NCI-H128 (cell line): Measurements from ENCODE around the gene CDHR2.
A peak's percentile ranks its signal among the peaks of the same experiment; 100 is the strongest.
"Not testable (repeated sequence)": the region's sequence is repeated elsewhere in the genome, so short reads cannot be mapped to it uniquely, and the experiment has no call there.

ENCODE experiments used
- DNase-seq: peaks from one replicate; lab custom pipeline; 2025; ENCODE audit not compliant: unreplicated experiment; lab: John Stamatoyannopoulos, UW

Gene CDHR2

DNA sequence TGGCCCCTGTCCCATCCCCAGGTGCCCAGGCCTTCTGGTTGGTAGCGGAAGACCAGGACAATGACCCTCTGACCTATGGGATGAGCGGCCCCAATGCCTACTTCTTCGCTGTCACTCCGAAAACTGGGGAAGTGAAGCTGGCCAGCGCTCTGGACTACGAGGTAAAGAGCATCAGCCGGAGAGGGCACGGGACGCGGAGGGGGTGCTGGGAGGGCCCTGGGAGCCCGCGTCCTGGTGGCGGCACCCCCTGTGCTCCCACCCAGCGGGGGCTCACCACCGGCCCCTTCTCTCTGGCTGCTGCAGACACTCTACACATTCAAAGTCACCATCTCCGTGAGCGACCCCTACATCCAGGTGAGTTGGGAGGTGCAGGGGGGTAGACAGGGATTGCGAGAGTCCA, 19.5 kb downstream of the CDHR2 start:
- DNase-seq: no peak

DNA sequence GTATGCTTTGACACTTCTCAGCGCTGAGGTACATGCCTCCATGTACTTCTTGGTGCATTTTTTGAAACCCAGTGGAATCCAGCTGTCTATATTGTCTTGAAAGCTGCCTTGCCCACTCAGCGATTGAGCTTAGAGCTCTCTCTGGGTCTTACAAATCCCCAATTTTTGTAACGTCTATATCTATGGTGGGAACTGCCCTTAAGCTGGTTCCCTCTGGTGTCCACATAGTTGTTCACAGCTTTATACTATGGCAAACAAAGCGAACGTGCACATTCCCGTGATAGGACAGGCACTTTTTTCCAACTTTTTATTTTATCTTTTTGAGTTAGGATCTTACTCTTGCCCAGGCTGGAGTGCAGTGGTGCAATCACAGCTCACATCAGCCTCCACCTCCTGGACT, 20.9 kb downstream of the CDHR2 start:
- DNase-seq: no peak

DNA sequence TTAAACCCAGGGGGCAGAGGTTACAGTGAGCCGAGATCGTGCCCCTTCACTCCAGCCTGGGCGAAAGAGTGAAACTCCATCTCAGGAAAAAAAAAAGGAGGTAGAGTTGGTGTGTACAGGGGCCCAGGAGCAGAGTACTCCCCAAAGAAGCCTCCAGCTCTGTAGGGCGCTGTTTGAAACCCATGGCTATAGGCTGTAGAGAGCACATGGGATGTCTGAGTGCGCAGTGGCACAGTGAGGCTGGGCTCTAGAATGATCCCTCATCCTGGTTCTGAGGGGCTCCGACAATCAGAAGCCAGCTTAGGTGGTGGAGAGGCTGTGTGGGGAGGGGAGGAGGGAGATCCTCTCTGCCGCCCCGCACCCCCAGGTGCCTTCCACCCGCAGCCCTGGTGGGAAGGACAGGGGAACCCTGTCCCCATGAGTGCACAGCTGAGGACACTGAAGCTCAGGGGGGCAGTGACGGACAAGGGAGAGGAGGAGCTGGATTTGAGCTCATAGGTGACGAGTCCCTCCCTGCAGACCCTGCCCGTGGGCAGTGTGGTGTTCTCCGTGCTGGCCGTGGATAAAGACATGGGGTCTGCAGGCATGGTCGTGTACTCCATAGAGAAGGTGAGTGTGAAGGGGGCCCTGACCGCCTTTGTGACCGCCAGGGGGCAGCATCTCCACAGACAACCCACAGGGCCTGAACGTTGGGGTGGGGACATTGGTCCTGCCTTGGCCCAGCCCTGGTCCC, 24.6 kb downstream of the CDHR2 start:
- DNase-seq: peak; percentile 0

DNA sequence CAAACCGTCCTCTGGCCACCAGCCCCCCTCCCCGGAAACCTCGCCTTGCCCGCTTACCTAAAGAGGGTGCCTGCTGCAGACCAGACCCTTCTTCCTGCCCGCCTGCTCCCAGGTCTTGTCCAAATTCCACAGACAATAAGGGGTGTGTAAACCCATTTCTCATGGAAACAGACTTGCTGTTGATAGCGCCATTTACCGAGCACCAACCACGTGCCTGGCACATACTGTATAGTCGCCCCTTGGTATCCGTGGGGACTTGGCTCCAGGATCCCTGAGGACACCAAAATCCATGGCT, 25.1 kb downstream of the CDHR2 start:
- no peak for DNase-seq

DNA sequence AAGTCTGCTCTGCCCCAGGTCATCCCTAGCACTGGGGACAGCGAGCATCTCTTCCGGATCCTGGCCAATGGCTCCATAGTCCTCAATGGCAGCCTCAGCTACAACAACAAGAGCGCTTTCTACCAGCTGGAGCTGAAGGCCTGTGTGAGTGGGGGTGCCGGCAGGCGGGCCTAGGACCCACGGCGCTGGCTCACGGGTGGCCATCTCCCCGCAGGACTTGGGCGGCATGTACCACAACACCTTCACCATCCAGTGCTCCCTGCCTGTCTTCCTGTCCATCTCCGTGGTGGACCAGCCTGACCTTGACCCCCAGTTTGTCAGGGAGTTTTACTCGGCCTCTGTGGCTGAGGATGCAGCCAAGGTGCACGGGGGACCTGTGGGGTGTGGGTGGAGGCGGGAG, 25.9 kb downstream of the CDHR2 start:
- no peak for DNase-seq

DNA sequence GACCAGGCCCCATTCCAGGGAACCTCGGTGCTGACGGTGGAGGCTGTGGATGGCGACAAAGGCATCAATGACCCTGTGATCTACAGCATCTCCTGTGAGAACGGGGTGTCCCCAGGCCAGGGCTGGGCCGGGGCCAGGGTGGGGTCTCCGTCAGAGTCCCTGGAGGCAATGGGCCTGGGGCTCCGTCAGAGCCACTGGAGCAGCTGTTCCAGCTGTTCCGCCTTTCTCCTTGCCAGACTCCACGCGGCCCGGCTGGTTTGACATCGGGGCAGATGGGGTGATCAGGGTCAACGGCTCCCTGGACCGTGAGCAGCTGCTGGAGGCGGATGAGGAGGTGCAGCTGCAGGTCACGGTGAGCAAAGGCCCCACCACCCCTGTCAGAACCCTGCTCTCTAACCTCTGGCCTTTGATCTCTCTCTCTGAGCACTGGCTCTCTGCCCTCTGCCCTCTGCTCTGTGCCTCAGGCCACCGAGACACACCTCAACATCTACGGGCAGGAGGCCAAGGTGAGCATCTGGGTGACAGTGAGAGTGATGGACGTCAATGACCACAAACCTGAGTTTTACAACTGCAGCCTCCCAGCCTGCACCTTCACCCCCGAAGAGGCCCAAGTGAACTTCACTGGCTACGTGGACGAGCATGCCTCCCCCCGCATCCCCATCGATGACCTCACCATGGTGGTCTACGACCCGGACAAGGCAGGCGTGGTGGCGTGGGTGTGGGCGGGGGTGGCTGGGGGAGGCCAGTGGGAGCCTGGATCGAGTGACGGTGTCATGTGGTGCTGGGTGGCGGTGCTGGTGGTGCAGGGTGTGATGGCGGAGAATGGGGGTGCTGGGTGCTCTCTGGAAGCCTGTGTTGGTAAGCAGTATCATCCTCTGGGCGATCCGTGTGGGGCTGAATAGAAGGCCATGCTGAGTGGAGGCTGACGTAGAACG, 26.6 kb downstream of the CDHR2 start:
- no peak for DNase-seq

DNA sequence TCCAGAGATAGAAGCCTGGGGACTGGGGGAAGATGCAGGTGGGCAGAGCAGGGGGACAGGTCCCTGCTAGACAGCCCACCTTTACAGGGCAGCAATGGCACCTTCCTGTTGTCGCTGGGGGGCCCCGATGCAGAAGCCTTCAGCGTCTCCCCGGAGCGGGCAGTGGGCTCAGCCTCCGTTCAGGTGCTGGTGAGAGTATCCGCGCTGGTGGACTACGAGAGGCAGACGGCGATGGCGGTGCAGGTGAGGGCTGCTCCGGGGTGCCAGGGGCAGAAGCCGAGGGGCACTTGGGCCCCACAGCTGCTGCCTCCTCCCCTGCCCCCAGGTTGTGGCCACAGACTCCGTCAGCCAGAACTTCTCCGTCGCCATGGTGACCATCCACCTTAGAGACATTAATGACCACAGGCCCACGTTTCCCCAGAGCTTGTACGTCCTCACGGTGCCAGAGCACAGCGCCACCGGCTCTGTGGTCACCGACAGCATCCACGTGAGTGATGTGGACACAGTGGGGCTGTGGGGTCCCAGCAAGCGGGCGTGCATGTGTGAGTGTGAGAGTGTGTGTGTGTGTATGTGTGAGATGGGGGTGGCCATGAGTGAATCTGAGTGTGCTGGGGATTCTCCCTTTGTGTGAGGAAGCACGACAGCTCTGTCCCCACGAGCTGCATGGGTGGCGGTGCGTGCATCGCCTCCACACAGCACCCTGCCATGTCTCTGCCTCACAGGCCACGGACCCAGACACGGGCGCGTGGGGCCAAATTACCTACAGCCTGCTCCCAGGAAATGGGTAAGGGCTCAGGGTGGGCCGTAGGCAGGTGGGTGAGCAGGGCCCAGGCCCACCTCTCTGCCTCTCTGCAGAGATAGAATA, 28.4 kb downstream of the CDHR2 start:
- DNase-seq: no peak

DNA sequence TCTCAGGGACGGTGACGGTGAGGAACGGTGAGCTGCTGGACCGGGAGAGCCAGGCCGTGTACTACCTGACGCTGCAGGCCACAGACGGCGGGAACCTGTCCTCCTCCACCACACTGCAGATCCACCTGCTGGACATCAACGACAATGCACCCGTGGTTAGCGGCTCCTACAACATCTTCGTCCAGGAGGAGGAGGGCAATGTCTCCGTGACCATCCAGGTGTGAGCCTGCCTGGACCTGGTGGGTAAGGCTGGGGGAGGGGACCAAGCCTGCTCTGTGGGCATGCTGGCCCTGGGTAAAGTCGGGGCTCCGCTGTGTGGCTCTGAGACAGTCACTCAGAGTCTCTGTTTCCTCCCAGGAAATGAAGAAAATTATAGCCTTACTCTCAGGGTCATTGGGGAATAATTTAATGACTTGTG, 29.3 kb downstream of the CDHR2 start:
- no peak for DNase-seq

DNA sequence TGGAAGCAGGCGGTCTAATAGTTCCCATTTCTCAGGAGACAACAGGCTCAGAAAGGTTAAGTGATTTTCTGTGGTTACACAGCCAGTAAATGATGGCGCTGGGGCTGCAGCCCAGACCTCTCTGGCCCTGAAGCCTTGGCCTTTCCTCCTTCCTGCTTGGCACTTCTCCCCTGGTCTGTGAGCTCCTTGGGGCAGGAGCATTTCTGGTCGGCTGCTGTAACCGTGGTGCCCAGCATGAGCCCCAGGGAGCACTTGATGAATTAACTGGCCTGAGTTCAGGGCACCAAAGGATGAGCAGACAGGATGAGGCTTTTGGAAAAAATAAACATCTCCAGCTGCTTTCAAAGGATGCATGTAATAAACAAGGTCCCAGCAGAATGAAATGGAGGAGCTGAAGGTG, 30.2 kb downstream of the CDHR2 start:
- DNase-seq: no peak

DNA sequence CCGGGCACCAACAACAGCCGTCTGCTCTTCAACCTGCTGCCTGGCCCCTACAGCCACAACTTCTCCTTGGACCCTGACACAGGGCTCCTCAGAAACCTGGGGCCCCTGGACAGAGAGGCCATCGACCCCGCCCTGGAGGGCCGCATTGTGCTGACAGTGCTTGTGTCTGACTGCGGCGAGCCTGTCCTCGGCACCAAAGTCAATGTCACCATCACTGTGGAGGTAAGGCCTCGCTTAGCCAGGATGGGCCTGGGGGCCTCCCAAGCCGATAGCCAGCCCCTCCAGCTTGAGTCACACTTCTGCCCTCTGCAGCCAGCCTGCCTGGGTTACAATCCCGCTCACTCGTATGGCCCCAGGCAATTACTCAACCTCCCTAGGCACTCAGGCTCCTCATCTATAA, 32.2 kb downstream of the CDHR2 start:
- DNase-seq: no peak

DNA sequence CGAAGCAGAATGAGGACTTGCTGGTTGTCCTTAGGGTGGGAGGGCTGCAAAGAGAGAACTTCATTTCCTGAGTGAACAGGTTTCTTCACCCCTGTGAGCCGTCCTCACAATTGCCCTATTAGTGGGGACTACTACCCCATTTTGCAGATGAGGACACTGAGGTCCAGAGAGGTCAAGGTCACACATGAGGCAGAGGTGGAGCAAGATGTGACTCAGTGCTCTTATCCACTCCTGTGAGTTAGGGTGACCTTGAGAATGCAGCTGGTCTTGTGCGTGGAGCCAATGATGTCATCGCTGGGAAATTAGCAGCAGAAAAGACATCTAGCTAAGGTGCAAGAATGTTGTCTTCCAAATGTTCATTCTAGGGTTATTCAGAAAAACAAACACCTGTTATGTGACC, 33.9 kb downstream of the CDHR2 start:
- DNase-seq: no peak

DNA sequence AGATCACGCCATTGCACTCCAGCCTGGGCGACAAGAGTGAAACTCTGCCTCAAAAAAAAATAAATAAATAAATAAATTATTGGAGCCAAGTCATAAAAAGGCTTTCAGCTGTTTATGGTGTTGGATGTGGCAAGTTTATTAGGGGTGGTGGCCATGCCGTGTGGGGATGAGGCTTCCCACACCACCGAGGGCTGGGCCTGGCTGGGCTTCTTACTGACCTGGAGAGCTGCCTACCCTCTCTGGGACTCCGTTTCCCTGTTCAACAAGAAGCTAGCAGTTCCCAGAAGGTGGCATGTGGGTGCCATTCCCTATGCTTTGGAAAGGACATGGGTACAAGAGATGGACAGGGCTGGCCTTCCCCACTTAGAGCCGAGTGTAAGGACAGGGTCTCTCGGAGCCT, 38.3 kb downstream of the CDHR2 start:
- no peak for DNase-seq

DNA sequence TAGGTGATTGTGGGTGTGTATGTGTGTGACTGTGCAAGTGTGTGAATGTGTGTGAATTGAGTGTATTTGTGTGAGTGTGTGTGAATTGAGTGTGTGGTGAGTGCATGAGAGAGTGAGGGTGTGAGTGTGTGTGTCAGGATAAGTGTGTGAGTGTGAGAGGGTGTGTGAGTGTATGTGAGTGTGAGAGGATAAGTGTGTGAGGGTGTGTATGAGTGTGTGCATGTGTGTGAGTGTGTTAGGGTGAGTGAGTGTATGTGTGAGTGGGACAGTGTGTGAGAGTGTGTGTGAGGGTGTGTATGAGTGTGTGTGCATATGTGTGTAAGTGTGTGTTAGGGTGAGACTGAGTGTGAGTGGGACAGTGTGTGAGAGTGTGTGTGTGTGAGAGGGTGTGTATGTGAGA, 39.2 kb downstream of the CDHR2 start:
- no peak for DNase-seq

DNA sequence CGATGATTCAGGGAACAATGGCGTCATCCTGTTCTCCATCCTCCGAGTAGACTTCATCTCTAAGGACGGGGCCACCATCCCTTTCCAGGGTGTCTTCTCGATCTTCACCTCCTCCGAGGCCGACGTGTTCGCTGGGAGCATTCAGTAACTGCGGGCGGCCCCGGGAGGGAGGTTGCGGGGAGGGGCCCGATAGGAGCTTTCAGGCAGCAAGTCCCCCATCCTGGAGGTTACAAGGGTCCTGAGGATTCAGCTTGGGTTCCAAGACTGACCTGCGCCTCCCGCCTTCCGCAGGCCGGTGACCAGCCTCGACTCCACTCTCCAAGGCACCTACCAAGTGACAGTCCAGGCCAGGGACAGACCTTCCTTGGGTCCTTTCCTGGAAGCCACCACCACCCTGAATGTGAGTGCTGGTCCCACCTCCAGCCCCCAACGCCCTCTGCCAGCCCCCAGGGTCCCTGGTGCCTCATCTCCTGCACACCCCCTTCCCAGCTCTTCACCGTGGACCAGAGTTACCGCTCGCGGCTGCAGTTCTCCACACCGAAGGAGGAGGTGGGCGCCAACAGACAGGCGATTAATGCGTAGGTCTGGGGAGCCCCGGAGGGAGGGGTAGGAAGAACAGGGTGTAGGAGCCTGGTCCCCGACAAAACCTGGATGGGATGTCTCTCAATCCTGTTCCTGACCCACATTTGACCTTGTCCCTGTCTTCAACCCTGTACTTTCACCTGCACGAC, 40.1 kb downstream of the CDHR2 start:
- DNase-seq: no peak

DNA sequence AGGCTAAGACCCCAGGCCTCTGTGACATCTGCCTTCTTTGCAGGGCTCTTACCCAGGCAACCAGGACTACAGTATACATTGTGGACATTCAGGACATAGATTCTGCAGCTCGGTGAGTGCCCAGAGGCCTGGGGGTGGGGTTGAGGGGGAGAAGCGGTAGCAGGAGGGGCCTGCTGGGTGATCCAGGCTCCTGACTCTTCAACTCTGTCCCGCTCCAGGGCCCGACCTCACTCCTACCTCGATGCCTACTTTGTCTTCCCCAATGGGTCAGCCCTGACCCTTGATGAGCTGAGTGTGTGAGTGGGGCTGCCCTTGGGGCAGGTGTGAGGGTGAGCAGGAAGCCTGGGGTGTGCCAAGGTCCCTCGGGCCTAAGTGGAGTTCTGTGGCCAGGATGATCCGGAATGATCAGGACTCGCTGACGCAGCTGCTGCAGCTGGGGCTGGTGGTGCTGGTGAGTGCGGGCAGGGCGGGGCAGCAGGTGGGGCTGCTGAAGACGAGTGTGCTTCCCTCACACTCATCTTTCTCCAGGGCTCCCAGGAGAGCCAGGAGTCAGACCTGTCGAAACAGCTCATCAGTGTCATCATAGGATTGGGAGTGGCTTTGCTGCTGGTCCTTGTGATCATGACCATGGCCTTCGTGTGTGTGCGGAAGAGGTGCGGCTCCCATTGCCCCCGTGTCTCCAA, 41.0 kb downstream of the CDHR2 start:
- DNase-seq: no peak

DNA sequence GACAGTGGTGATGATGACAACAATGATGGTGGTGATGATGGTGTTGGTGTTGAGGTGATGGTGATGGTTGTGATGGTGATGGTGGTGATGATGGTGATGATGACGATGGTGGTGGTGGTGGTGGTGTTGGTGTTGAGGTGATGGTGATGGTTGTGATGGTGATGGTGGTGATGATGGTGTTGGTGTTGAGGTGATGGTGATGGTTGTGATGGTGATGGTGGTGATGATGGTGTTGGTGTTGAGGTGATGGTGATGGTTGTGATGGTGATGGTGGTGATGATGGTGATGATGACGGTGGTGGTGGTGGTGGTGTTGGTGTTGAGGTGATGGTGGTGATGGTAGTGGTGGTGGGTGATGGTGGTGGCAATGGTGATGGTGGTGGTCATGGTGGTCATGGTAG, 42.5 kb downstream of the CDHR2 start:
- not testable (repeated sequence) for DNase-seq

DNA sequence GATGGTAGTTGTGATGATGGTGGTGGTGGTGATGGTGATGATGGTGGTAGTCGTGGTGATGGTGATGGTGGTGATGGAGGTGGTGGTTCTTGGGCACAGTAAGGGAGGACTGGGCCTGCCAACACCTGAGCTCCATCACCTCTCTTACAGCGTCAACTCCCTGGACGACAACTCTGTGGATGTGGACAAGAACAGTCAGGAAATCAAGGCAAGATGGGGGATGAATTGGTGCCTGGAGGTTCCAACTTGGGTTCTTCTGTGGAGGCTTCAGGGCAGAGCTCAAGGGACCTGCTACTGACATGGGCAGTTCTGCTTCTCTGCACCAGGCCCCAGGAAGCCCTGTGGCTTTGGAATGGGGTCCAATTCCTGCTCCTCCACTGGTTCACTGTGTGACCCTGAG, 43.4 kb downstream of the CDHR2 start:
- no peak for DNase-seq

DNA sequence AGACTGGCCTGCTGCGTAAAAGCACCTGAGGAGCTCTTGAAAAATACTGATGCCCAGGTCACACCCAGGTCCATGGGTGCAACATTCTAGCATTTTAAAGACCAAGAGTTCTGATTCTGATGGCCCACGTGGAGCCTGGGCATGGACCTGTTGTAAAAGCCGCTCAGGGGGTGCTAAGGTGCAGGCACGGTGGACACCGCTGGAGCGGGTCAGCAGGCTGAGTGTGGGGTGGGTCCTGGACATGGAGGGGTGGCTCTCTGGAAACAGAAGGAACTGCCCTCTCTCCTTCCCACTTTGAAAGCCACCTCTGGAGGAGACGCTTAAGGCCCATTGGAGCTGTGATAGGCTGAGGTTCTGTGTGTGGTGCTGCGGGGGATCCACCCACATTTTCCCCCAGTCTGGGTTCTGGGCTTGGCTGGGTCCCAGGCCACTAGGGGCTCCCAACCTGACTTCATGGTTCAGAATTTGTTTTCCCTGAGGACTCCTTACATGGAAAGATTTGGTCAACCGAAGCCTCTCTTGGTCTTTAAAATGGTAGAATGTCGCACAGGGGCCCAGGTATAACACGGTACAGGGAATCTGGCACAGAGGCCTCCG, 44.2 kb downstream of the CDHR2 start:
- DNase-seq: no peak

DNA sequence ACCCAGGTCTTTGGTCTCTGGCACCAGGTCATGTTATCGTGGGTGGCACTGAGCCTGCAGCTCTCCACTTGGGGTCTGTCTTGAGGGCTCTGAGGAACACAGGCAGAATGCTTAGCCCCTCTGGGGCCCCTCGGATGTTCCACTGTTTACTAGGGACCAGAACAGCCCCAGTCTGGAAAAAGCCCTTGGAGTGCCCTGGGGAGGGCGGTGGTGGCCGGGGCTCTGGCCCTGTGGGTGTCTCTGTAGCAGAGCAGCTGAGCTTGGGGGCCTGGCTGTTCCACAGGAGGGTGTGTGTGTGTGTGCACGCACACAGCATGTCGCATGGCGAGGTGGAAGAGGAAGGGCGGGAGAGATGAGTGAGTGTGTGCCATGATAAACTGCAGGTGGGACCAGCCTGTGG, 45.4 kb downstream of the CDHR2 start:
- no peak for DNase-seq

DNA sequence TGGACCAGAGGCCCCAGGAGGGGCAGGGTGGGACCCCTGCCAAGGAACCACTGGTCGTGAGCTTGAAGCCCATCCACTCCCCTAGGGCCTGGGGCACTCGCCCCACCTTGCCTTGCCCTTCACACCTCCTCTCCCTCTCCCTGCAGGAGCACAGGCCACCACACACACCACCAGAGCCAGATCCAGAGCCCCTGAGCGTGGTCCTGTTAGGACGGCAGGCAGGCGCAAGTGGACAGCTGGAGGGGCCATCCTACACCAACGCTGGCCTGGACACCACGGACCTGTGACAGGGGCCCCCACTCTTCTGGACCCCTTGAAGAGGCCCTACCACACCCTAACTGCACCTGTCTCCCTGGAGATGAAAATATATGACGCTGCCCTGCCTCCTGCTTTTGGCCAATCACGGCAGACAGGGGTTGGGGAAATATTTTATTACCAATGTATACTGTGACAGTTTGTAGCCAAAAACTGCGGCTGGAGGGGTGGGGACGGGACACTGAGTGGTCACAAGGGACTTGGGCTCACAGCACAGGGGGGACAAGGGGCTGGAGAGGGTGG, 46.3 kb downstream of the CDHR2 start:
- no peak for DNase-seq
